Peyer's patch (tissue), 4 donors: ENCODE measurements around the gene OR10K1. TPM values are rescaled to one million over a fixed set of nuclear protein-coding genes. Genes with fewer than 3 reads are reported as not detected.
"Not testable (repeated sequence)": the region's sequence is repeated elsewhere in the genome, so short reads cannot be mapped to it uniquely, and the experiment has no call there.

Experiments used
- DNase-seq, 3 donors: peaks; one replicate each; pipeline ENCODE4 v3.0.0-alpha.2; 2017 to 2019
- H3K27ac ChIP-seq, 4 donors: fragments of 200-600 bp; sonication (generic); one replicate each; pipeline ENCODE4 v1.5.1; 2016 to 2019
- H3K27me3 ChIP-seq, 2 donors: fragments of 200-600 bp; sonication (generic); one replicate each; pipeline ENCODE4 v1.5.1; 2019
- H3K36me3 ChIP-seq, 3 donors: fragments of 200-600 bp; sonication (generic); one replicate each; pipeline ENCODE4 v1.5.1; 2016 to 2019
- H3K4me1 ChIP-seq, 4 donors: fragments of 200-600 bp; sonication (generic); one replicate each; pipeline ENCODE4 v1.5.1; 2016 to 2019
- H3K4me3 ChIP-seq, 4 donors: fragments of 200-600 bp; sonication (generic); 1 replicate in 3 of 4; 2 replicates in 1 of 4; pipeline ENCODE4 v1.5.1; 2016 to 2019; ENCODE audit warnings: mild to moderate bottlenecking in 1 of 4
- H3K9me3 ChIP-seq, 4 donors: fragments of 200-600 bp; sonication (generic); one replicate each; pipeline ENCODE4 v1.5.1; 2016 to 2019; ENCODE audit warnings: mild to moderate bottlenecking in 1 of 4
- POLR2A ChIP-seq, 2 donors: fragments of 450-650 bp; IDR thresholded peaks; one replicate each; pipeline ENCODE4 v1.5.1; 2017; ENCODE audit warnings: antibody characterized with exemption in 2 of 2, mild to moderate bottlenecking in 2 of 2, moderate library complexity in 2 of 2
- total RNA-seq, 4 donors: library from RNA; depleted of rRNA; stranded (reverse); fragments of >200 nt; gene quantifications; one replicate each; pipeline ENCODE4 v1.1.0, GENCODE V29; 2016
- TF ChIP-seq, protein P1 (sequence below), 6 experiments: fragments of 450-650 bp in 4 of 6; fragments of 200-600 bp in 2 of 6; sonication (generic) in 1 of 6; IDR thresholded peaks; one replicate each; pipeline ENCODE4 v1.5.1; 2017 to 2019; ENCODE audit warnings: antibody characterized with exemption in 6 of 6, mild to moderate bottlenecking in 3 of 6, moderate library complexity in 1 of 6

Gene OR10K1, protein sequence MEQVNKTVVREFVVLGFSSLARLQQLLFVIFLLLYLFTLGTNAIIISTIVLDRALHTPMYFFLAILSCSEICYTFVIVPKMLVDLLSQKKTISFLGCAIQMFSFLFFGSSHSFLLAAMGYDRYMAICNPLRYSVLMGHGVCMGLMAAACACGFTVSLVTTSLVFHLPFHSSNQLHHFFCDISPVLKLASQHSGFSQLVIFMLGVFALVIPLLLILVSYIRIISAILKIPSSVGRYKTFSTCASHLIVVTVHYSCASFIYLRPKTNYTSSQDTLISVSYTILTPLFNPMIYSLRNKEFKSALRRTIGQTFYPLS
- not detected for total RNA-seq

- no peak for TF ChIP-seq POLR2A (IDR thresholded peaks at IDR 0.05)
- TF ChIP-seq, protein P1, sequence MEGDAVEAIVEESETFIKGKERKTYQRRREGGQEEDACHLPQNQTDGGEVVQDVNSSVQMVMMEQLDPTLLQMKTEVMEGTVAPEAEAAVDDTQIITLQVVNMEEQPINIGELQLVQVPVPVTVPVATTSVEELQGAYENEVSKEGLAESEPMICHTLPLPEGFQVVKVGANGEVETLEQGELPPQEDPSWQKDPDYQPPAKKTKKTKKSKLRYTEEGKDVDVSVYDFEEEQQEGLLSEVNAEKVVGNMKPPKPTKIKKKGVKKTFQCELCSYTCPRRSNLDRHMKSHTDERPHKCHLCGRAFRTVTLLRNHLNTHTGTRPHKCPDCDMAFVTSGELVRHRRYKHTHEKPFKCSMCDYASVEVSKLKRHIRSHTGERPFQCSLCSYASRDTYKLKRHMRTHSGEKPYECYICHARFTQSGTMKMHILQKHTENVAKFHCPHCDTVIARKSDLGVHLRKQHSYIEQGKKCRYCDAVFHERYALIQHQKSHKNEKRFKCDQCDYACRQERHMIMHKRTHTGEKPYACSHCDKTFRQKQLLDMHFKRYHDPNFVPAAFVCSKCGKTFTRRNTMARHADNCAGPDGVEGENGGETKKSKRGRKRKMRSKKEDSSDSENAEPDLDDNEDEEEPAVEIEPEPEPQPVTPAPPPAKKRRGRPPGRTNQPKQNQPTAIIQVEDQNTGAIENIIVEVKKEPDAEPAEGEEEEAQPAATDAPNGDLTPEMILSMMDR (IDR thresholded peaks at IDR 0.05), result no peak
- H3K9me3 ChIP-seq, result no peaks in the 10 kb centered on the region
- no peak within 1 kb of the TSS for H3K27ac ChIP-seq
- H3K4me1 ChIP-seq, result no peaks in the 10 kb centered on the region
- DNase-seq, result no peak
- H3K36me3 ChIP-seq, result no peaks in the 10 kb centered on the region
- H3K27me3 ChIP-seq, result no peaks in the 10 kb centered on the region
- H3K4me3 ChIP-seq, result no peak within 1 kb of the TSS
These were observed at the start of gene OR10K1 for GRCh38 chr1:158461534-158461933. TSS of gene OR10K1 (plus strand) at chr1:158461834. CDS start at chr1:158465562, 3,728 bp downstream.

DNA sequence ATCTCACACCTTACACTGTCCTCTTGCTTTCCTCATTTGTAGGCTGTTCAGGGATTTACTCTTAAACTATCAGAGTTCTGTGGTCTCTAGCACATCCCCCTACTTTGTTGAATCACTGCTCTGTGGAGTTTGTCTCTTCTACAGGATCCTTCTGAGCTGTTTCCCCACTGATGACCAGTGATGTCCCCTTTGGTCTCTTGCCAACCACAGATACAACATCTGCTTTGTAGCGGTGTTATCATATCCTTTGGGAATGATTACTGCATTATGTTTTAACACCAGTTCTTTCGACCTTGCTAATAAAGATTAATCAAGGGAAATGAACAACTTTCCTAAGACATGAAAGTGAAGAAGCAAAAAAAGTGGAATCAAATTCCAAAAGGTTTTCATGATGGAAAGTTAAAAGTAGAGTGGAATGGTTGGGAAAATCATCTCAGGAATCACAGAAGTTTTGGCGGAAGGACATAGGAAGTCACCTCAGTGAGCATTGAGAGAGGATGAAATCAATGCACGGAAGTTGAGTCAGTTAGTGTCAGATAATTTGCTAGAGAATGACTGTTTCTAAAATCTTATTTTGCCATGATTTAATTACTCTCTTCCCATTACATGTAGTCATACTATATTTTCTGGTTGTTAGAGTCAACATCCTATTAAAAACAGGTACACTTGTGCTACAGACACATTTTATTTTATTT, 46.8 kb upstream of the OR10K1 start:
- H3K27ac ChIP-seq, result no peak overlapping the region
- no peaks in the 10 kb centered on the region for H3K36me3 ChIP-seq
- no peak for DNase-seq
- H3K4me1 ChIP-seq, result no peaks in the 10 kb centered on the region
- H3K9me3 ChIP-seq, result no peaks in the 10 kb centered on the region
- TF ChIP-seq POLR2A (IDR thresholded peaks at IDR 0.05), result no peak
- TF ChIP-seq, protein P1 (IDR thresholded peaks at IDR 0.05), result no peak
- H3K27me3 ChIP-seq, result no peaks in the 10 kb centered on the region
- H3K4me3 ChIP-seq, result no peak overlapping the region

- DNase-seq, result no peak
- Histone ChIP-seq H3K36me3 (no peaks in the 10 kb centered on the region), H3K4me1 (no peaks in the 10 kb centered on the region), H3K9me3 (no peaks in the 10 kb centered on the region), H3K4me3 (no peak overlapping the region), H3K27me3 (no peaks in the 10 kb centered on the region), H3K27ac (no peak overlapping the region)
- no peak for TF ChIP-seq POLR2A (IDR thresholded peaks at IDR 0.05)
These were observed 44.0 kb upstream of the OR10K1 start for GRCh38 chr1:158417586-158417985.

GRCh38 chr1:158422212-158422611, 39.4 kb upstream of the OR10K1 start:
- no peaks in the 10 kb centered on the region for H3K9me3 ChIP-seq
- no peaks in the 10 kb centered on the region for H3K4me1 ChIP-seq
- H3K27ac ChIP-seq, result no peak overlapping the region
- H3K27me3 ChIP-seq, result no peaks in the 10 kb centered on the region
- no peaks in the 10 kb centered on the region for H3K36me3 ChIP-seq
- H3K4me3 ChIP-seq, result no peak overlapping the region
- no peak for DNase-seq
- no peak for TF ChIP-seq POLR2A (IDR thresholded peaks at IDR 0.05)
- TF ChIP-seq, protein P1 (IDR thresholded peaks at IDR 0.05), result no peak

- TF ChIP-seq, protein P1 (IDR thresholded peaks at IDR 0.05), result no peak
- TF ChIP-seq POLR2A (IDR thresholded peaks at IDR 0.05), result no peak
- H3K9me3 ChIP-seq, result no peaks in the 10 kb centered on the region
- no peaks in the 10 kb centered on the region for H3K4me1 ChIP-seq
- H3K36me3 ChIP-seq, result no peaks in the 10 kb centered on the region
- no peak overlapping the region for H3K27ac ChIP-seq
- no peak for DNase-seq
- no peak overlapping the region for H3K4me3 ChIP-seq
- no peaks in the 10 kb centered on the region for H3K27me3 ChIP-seq
These were observed 36.6 kb upstream of the OR10K1 start for GRCh38 chr1:158425027-158425426.

DNA sequence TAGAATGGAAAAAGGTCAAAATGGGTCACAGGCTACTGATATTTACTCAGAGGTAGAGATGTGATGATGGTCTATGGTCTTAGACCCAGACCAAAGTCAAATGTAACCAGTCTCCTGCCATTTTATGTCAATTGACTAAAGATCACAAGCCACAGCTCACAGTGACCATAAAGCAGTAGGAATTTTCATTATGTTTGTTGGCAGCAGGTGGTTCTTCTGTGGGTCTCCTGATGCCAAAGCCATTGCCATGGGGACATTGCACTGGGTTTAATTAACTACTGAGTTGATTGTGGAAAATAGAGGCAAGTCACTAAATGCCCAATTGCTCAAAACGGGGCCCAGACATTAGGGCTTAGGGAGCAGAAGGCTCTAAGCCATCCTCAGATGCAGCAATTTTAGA, 35.5 kb upstream of the OR10K1 start, which contains the start of gene OR10K2:
Gene OR10K2 (minus strand): TSS at position 101 of the 400 bp plus-strand sequence. CDS start 5,371 bp downstream, outside the sequence.
- no peaks in the 10 kb centered on the region for H3K4me1 ChIP-seq
- no peaks in the 10 kb centered on the region for H3K36me3 ChIP-seq
- no peaks in the 10 kb centered on the region for H3K9me3 ChIP-seq
- TF ChIP-seq, protein P1 (IDR thresholded peaks at IDR 0.05), result no peak
- no peak for TF ChIP-seq POLR2A (IDR thresholded peaks at IDR 0.05)
- H3K4me3 ChIP-seq, result no peak within 1 kb of the TSS
- H3K27me3 ChIP-seq, result no peaks in the 10 kb centered on the region
- no peak for DNase-seq
- no peak within 1 kb of the TSS for H3K27ac ChIP-seq

- H3K27me3 ChIP-seq, H3K36me3 ChIP-seq, H3K4me3 ChIP-seq, DNase-seq, H3K9me3 ChIP-seq, H3K4me1 ChIP-seq, H3K27ac ChIP-seq: not testable (repeated sequence)
These were observed 31.5 kb upstream of the OR10K1 start for GRCh38 chr1:158430163-158430562.
